GM12874 (cell line): Measurements from ENCODE around the gene ARFGAP3.

Experiments used
- TF ChIP-seq, protein P1 (sequence below): IDR thresholded peaks from 2 replicates; pipeline ENCODE4 v1.5.1; 2011; ENCODE audit warnings: low read depth, mild to moderate bottlenecking, control low read depth, low read length, moderate library complexity; ENCODE audit not compliant: insufficient read depth

The ARFGAP3 gene

DNA sequence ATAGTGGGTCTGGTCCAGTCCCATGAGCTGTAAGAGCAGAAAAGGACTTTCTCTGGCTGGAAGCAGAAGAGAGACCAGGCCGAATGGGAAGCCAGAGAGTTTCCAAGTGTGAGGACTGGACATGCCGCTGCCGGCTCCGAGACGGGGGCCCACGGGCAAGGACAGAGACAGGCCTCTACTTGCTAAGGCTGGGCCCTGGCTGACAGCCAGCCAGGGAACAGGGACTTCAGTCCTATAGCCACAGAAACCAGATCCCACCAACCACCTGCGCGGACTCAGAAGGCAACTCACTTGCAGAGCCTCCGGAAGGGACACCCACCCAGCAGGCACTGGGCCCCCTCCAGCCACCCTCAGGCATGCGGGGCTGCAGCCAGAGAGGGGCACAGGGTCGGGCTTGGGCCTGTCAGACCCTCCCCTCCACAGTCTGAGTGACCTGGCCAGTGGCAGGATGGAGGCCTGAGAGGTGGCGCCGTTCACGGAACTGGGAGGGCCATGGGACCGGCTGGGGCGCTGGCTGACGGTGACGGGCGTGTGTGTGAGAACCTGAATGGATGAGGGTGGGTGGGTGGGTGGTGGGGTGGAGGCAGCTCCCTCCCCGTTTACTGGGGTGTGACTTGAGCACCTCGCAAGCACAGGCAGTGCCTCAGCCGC is 88.6 kb downstream of the ARFGAP3 start:
- TF ChIP-seq, protein P1, sequence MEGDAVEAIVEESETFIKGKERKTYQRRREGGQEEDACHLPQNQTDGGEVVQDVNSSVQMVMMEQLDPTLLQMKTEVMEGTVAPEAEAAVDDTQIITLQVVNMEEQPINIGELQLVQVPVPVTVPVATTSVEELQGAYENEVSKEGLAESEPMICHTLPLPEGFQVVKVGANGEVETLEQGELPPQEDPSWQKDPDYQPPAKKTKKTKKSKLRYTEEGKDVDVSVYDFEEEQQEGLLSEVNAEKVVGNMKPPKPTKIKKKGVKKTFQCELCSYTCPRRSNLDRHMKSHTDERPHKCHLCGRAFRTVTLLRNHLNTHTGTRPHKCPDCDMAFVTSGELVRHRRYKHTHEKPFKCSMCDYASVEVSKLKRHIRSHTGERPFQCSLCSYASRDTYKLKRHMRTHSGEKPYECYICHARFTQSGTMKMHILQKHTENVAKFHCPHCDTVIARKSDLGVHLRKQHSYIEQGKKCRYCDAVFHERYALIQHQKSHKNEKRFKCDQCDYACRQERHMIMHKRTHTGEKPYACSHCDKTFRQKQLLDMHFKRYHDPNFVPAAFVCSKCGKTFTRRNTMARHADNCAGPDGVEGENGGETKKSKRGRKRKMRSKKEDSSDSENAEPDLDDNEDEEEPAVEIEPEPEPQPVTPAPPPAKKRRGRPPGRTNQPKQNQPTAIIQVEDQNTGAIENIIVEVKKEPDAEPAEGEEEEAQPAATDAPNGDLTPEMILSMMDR, result no peak

DNA sequence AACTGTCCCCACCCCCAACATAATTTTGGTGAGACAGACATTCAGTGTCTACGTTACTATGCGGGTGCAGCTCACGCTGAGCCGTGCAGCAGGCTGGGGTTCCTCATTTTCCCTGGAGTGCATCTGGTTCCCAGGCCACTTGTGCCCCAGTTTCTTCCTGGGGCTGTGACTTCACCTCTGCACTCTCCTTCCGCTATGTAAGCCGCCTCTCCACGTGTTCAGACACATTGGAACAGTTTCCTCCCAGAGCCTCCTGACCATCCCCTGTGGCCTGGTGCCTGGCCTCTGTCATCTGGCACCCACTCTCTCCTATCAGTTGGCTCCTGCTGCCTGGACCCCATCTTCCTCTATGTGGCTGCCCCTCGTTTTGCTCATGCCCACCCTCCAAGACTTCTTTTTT is 90.2 kb downstream of the ARFGAP3 start:
- TF ChIP-seq, protein P1, result no peak

DNA sequence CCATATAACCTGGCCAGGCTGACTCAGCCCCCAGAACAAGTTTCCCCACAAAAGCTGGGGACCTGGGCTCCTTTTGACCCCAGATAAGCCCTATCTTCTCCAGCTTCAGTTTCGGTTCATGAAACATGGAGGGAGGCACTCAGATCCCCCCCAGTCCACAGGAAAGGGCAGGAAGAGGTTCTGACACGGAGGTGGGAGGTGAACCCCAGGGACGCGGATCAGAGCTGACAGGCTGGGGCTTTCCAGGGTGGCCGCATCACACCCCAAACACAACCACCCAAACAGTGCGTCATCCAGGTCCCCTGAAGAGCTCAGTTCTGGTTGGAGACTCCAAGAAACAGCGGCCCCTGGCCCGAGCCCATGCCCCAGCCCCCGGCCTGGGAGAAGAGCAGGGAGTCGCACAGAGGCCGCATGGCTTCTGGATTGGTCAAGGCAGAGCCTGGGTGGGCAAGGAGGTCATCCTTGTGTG is 92.1 kb downstream of the ARFGAP3 start:
- TF ChIP-seq, protein P1, result no peak

DNA sequence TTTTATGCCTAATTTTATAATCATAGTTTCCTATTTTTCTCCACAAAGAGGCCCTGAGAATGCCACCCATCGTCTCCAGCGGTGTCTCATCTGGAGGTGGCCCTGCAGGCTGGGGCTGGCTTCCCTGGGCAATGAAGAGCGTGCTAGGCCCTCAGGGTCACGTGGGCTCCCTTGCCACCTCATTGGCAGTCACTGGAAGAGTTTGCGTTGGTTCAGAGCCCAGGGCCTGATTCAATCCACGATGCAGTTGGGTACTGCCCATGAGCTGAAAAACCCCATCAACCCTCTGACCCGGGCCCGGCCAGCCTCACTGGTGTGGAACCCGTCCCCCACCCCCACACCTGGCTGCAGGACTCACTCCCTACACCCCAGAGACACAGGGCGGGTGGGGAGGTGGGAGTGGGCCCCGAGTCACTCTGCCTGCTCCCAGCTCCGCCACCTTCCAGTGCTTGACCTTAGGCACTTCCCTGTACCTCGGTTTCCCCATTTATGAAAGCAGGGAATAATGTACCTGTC is 93.0 kb downstream of the ARFGAP3 start:
- TF ChIP-seq, protein P1, result no peak

DNA sequence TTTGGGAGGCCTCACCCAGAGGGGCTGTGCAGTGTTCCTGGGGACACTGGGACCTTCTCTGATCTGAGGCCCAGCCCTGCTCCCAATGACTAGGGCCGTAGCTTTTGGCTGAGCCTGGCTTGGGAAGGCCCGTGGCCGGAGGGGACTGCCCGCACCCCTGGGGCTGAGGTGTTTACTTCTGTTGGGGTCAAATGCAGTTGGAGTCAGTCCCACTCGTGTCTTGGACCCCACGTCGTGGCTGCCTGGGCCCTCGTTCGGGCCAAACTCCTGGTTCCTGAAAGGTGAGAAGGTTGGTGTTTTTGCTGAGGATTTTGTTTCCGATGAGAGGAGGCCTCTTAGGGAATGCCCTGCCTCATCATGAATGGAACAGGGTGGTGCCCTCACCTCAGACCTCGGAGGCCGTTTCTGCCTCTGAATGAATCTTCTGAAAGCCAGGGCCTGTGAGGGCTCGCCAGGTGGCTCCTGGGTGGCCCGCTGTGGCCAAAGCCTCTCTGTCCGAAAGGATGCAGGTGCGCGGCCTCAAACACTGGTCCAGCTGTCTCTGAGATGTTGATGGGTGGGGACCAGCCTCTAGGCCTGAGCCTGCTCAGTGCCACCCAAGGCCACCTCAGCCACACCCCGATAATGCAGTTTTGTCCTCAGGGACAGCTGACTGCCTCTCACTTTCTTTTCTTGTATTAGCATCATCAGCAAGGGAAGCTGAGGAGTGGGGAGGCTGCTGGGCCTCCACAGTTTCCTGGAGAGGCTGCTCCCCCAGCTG is 96.1 kb downstream of the ARFGAP3 start:
- TF ChIP-seq, protein P1, result no peak

DNA sequence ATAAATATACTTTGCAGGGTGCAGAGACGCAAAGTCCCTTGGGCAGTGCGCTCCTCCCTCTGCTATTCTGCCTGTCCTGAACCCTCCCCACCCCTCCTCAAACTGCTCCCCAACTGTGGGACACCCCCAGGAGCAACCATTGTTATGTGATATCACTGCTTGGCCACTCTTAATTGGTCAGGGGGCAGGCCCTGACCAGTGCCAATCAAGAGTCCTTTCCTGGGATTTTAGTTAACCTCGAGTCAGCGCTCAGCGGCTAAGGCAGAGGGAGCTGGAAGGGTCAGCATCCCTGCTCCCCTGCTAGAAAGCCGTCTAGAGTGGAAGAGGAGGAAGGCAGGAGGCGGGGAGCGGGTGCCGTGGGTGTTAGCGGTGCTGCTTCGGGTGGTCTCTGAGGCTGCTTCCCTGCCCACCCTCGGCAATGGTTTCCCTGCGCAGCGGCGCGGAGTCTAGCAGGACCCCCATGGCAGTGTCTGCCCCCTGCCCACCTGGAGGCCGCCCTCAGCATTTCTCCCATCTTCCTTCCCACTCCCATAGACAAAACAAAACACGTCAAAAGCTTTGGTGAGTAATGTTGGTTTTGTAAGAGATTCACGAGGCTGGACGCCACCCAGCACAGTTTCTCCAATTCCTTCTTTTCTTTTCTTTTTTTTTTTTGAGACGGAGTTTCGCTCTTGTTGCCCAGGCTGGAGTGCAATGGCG is 98.0 kb downstream of the ARFGAP3 start:
- TF ChIP-seq, protein P1, result no peak

DNA sequence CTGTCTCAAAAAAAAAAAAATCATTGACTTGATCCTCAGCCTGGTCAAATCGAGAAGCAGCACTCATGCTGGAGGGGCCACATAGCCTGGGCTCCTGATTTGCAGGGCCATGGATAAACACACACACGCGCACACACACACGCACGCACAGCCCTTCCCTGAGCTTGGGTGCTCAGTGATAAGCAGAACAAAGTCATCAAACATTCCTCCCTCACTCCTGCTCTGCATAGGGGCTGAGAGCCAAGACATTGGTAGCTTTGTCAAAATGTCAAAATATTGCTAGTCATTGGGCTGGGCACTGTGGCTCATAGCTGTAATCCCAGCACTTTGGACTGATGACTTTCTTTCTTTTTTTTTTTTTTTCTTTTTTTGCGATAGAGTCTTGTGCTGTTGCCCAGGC is 102.4 kb downstream of the ARFGAP3 start:
- TF ChIP-seq, protein P1, result no peak
